HG03280 (cell line): ENCODE results near the gene VWCE.
A peak's percentile ranks its signal among the peaks of the same experiment; 100 is the strongest.

Source experiments
- ATAC-seq: cut with Tn5 transposase; IDR thresholded peaks from one replicate; pipeline ENCODE4 v1.9.1; 2021; ENCODE audit warnings: mild to moderate bottlenecking, moderate library complexity; ENCODE audit not compliant: unreplicated experiment

Gene VWCE

DNA sequence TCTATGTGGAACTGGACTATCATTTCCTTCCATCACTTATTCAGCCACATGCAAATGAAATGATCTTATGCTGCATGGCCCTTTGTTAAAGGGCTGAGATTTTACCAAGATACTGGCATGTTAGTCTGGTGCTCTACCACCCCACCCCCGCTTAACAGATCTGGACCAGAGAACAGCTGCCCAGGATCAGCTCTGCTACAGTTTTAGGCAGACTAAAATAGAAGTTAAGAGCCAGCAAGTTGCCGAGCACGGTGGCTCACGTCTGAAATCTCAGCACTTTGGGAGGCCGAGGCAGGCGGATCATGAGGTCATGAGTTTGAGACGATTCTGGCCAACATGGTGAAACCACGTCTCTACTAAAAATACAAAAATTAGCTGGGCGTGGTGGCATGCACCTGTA is 33.2 kb upstream of the VWCE start:
- ATAC-seq = no peak

GRCh38 chr11:61327669-61328071 is 32.6 kb upstream of the VWCE start:
- ATAC-seq = no peak

DNA sequence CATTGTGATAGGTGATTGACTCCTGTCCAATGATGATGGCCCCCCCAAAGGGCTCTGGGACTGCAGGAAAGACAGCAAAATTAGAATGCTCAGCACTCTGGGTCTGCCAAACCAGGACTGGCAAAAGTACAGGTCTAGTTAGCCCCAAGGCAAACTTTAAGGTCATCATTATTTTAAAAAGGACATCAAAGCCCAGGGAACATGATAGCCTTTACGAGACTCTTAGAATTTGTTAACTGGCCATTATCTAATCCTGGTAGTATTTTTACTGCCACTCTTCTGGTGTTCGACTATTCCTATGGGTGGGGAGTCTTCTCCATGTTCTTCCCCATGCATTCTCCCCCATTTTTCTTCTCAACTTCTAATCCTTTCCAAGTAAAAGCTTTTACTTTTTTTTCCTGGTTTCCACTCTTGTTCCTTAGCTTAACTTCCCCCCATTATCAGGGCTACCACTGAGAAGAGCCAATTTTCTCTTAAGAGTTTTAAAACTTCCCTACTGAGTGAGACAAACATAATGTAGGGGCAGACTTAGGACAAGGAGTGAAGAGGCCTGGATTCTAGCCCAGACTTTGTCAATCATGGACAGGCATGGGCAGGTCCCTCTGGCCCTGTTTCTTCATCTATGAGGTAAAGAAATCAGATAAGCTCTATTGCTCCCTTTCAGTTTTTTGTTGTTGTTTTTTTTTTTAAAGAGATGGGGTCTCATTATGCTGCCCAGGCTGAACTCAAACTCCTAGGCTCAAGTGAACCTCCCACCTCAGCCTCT is 30.7 kb upstream of the VWCE start:
- no peak for ATAC-seq

GRCh38 chr11:61315260-61315659 is 20.1 kb upstream of the VWCE start:
- no peak for ATAC-seq

DNA sequence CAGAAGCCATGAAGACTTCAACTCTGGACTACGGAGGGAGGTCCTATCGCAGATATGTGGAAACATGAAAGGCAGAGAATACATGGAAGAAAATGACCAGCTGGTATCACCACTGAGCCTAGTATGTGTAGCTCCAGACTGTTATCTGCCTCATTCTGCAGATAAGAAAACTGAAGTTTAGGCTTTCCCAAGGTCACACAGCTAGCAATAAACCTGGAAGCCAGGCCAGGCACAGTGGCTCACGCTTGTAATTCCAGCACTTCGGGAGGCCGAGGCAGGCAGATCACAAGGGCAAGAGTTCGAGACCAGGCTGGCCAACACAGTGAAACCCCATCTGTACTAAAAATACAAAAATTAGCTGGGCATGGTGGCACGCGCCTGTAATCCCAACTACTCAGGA is 15.6 kb upstream of the VWCE start:
- no peak for ATAC-seq

DNA sequence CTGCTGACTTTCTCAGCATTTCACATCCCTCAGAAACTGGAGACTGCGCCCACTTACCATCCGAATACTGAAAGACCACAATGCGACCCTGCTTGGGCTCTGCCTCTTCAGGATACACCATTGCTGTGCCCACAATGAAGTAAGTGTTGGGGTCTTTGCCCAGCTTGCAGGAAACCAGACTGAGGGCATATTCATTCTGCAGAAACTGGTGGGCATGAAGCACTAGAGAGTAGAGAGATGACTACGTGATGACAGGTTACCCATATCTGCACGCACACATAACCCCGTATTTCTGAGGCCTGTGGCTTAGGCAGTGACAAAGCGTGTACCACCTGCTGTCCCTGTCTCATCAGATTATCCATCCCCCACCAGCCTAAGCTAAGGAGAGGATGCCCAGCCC is 14.6 kb upstream of the VWCE start:
- no peak for ATAC-seq

GRCh38 chr11:61309141-61309540 is 14.0 kb upstream of the VWCE start:
- no peak for ATAC-seq

DNA sequence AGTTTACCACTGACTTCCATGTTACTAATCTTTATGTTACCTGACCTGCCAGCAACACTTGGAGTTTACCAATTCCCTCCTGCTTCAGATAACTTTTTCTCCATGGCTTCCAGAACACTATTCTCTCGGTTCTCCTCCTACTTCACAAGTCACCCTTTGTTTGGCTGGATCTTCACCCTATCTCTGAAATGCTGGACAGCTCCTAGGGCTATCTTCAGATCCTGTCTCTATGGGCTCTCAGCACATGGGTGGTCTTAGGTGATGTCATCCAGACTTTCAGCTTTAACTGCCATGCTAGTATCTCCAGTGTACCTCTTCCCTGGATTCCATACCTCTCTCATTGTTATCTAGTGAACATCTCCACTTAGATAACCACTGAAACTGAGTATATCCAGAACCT is 12.2 kb upstream of the VWCE start:
- ATAC-seq = no peak

DNA sequence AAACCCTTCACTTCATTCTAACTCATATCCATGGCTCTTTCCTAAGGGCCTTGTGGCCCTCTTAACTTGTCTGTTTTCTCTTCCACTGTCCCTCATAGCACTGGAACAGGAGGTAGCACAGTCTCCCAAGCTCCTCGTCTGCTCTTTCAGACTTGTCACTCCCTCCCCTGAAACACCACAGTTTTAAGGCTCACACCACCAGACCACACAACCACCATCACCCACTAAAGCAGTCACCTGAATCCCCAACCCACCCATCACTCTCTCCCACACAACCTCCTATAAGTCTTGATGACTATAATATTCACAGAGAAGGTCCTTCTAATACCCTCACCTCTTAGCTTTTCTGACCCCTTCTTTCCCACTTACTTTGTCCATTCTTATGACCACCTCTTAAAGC is 11.1 kb upstream of the VWCE start:
- ATAC-seq = no peak

- no peak for ATAC-seq
Observed at GRCh38 chr11:61305417-61305816, 10.3 kb upstream of the VWCE start.

DNA sequence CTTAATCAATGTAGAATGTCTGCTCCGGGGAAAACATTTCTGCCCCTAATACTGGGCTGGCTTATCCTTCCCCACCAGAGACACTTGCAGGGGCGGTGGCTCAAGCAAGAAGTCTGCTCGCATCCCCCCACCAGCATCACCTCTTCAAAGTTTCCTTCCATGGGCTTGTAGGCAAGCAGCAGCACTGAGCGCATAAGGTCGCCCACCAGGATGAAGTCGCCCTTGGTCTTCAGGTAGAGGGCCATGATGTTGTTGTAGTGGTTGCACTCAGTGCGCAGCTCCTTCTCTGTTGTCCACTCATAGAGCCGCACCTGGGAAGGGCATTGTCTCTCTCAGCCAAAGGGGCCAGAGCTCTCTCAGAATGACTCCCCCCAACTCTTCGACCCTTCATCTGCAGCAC is 8.6 kb upstream of the VWCE start:
- ATAC-seq = no peak

- ATAC-seq = no peak
Observed at GRCh38 chr11:61302550-61302949, 7.4 kb upstream of the VWCE start.

DNA sequence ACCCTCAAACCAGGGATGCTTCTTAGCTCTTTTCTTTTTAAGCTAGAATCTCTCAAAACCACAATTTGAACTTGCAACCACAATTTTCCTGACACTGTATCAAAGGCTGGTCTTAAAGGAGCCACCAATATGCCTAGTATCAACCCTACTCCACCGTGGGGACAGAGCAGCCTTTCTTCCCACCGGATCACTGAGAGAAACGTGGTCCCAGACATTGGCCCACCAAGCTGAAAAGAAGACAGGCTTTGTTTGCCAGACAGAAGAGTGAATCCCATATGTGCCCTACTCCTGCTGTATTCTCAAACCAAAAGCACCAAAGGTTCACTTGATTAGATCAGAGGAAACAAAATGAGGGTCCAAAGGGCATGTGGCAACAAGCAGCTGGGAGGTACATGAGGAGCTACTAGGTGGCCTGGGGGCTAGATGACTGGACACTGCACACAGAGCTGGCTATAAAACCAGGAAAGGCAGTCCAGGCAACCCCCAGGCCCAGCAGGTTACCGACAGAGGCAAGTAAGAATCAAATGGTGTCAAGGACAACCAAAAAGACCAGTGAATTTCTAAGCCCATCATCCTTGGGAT is 3.6 kb upstream of the VWCE start:
- no peak for ATAC-seq

DNA sequence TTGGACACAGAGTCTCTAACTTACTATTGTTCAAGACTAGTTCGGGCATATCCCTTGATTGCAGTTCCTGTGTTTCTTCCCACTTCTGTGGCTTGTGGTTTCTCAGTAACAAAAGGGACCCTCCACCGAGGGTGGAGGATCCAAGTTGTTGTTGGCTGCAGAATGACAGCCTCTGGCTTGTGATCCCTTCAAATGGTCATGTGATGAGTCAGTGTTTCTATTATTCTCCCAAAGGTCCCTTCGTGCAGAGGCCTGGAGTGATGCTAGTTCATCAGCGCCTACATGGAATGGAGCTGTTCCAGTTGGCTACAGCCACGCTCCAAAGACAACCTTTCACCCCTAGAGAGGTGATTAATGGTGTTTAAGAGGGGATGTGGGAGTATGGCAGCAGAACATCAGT is 2.6 kb upstream of the VWCE start:
- no peak for ATAC-seq

DNA sequence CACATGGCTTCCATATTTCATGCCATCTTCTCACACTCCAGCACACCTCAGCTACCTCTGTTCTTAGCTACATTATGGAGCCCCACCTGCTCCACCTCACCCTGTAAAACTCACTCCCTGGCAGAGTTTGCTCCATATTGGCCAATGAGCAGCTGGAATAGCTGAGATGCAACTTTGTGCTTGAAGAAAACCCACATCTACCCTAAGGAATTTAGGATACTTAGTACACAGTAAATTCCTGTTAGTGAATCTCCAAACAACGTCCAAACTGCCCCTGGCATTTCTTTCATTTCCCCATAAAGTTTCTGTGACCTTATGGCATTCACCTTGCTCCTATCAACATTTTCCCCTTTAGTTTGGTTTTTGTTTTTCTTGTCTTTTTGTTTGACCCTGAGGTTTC is 2.2 kb upstream of the VWCE start:
- ATAC-seq = no peak

DNA sequence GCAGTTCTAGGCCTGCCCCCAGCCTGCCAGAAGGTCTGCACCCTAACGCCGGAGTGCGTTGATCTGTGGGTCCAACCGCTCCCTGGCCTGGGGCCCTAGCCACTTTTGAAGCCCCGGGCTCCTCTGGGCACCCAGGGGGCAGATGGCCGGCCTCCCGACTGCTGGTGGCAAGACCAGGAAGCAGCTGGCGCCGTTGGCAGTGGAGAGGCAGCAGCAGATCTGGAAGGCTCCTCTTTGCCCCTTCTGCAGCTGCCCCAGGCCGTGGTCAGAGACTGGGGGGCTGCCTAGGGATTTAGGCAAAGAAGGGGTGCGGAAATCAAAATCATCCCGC is 445 bp upstream of the VWCE start:
- no peak for ATAC-seq

DNA sequence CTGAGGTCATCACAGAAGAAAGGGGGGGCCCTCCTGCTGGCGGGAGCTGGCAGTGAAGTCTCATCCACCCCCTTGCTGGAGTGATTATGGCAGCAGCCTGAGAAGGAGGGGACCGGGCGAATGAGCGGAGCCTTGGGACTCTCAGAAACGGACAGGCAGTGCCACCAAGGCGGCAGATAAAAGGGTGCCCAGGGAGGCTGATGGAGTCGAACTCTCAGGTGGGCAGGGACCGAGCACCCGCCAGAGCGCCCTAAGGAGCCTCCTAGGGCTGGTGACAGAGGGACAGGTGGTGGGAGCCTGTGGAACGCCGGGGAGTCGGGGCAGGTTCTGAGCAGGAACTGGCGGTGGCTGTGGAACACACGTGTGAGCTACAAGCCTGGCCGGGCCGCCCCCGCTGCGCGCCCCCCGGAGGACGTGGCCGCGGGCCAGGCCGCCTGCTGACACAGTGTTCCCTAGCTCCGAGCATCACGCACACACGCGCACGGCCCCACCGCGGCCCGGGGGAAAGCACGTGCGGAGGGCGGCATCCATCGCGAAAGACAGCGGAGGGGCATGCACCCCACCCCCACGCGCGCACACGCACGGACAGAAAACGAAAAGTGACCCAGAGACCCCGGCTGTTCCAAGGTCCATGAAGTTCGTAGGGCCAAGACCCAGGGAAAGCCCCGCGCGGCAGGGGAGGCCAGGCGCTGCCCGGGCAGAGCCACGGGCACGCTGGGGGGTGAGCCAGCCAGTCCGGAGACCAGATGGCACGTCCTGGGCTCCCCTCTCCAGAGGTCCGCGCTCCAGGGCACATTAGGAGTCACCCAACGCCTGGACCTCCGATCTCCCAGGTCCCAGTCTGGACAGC is 1.0 kb downstream of the VWCE start:
- ATAC-seq = peak; percentile 22

DNA sequence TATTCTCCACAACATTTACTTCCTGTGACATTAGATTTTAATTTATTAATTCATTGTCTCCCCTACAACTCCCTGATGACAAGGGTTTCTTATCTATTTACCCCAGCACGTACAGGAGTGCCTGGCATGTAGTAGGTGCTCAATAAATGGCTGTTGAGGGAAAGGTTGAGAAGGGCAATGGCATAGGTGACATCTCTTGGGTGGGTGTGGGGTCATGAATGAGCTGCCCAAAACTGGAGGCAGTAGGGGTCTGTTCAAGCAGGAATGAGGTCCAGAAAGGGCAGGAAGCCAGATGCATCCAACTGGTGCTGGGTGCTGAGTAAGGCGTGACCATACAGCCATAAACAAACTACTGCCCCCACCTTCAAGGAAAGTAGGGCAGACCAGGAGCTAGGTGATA is 2.8 kb downstream of the VWCE start:
- ATAC-seq = no peak

GRCh38 chr11:61290905-61291690 is 4.0 kb downstream of the VWCE start:
- no peak for ATAC-seq

- no peak for ATAC-seq
Observed at GRCh38 chr11:61287338-61287977, 7.7 kb downstream of the VWCE start.

- no peak for ATAC-seq
Observed at GRCh38 chr11:61283613-61284012, 11.5 kb downstream of the VWCE start.
